PC-3 (cell line): ENCODE measurements around the gene FIZ1. TPM values are rescaled to one million over a fixed set of nuclear protein-coding genes. Genes with fewer than 3 reads are reported as not detected.
A peak's percentile ranks its signal among the peaks of the same experiment; 100 is the strongest.

ENCODE experiments used
- ATAC-seq: fragments of 200-7000 bp; cut with Tn5 transposase; 2 replicates; pipeline ENCODE4 v1.9.1; 2020; ENCODE audit warnings: mild to moderate bottlenecking, moderate library complexity
- BruUV-seq: library from RNA; stranded (reverse); fragments of 400-500 nt; replicated peaks from 2 replicates; lab custom pipeline; 2021; lab: Mats Ljungman, UMichigan
- CTCF ChIA-PET: fragments of 300-600 bp; sonication (Branson Sonifier 250); formaldehyde crosslinking; loops from one replicate; lab custom pipeline; 2022; ENCODE audit warnings: antibody characterized with exemption; lab: Charles Lee
- POLR2A ChIA-PET: fragments of 300-600 bp; sonication (Branson Sonifier 250); formaldehyde crosslinking; loops from one replicate; lab custom pipeline; 2022; ENCODE audit warnings: antibody characterized with exemption; ENCODE audit not compliant: unreplicated experiment; lab: Charles Lee
- DNase-seq: peaks from one replicate; pipeline ENCODE4 v3.0.0-alpha.2; 2015
- H2AFZ ChIP-seq: fragments of 300-600 bp; sonication (generic); 2 replicates; pipeline ENCODE4 v1.6.0; 2016; ENCODE audit warnings: antibody characterized with exemption, low read length
- H3F3A ChIP-seq: fragments of 300-600 bp; sonication (generic); one replicate; pipeline ENCODE4 v1.6.0; 2017; ENCODE audit warnings: antibody characterized with exemption, low read length, control low read depth, mild to moderate bottlenecking; ENCODE audit not compliant: unreplicated experiment
- H3K27ac ChIP-seq: fragments of 300-600 bp; sonication (generic); 2 replicates; pipeline ENCODE4 v1.5.1; 2016; ENCODE audit warnings: mild to moderate bottlenecking, low read length
- H3K27me3 ChIP-seq: fragments of 300-600 bp; sonication (generic); 2 replicates; pipeline ENCODE4 v1.6.1; 2016; ENCODE audit warnings: low read length, mixed read lengths
- H3K36me3 ChIP-seq: fragments of 300-600 bp; sonication (generic); 2 replicates; pipeline ENCODE4 v1.6.1; 2016; ENCODE audit warnings: low read depth, mixed run types, low read length, mixed read lengths
- H3K4me1 ChIP-seq: fragments of 300-600 bp; sonication (generic); 2 replicates; pipeline ENCODE4 v1.5.1; 2016; ENCODE audit warnings: low read length; ENCODE audit not compliant: insufficient read depth
- H3K4me2 ChIP-seq: fragments of 300-600 bp; sonication (generic); 2 replicates; pipeline ENCODE4 v1.6.0; 2016; ENCODE audit warnings: low read length
- H3K4me3 ChIP-seq: fragments of 300-600 bp; sonication (generic); 2 replicates; pipeline ENCODE4 v1.5.1; 2016; ENCODE audit warnings: mild to moderate bottlenecking, low read length, mixed read lengths
- H3K79me2 ChIP-seq: fragments of 300-600 bp; sonication (generic); 2 replicates; pipeline ENCODE4 v1.6.1; 2017; ENCODE audit warnings: low read length, mixed read lengths
- H3K9ac ChIP-seq: fragments of 300-600 bp; sonication (generic); 2 replicates; pipeline ENCODE4 v1.6.0; 2016; ENCODE audit warnings: mild to moderate bottlenecking, low read length
- H3K9me2 ChIP-seq: fragments of 300-600 bp; sonication (generic); replicated peaks from 2 replicates; pipeline ENCODE4 v1.6.1; 2016; ENCODE audit warnings: mixed run types, low read length, mixed read lengths
- H3K9me3 ChIP-seq: fragments of 300-600 bp; sonication (generic); 2 replicates; pipeline ENCODE4 v1.6.1; 2016; ENCODE audit warnings: low read length, mixed read lengths
- H4K20me1 ChIP-seq: fragments of 300-600 bp; sonication (generic); 2 replicates; pipeline ENCODE4 v1.6.1; 2016; ENCODE audit warnings: low read length, mixed read lengths
- CTCF ChIP-seq: fragments of 300-600 bp; sonication (generic); conservative IDR thresholded peaks from 2 replicates; pipeline ENCODE4 v1.5.1; 2017; ENCODE audit warnings: antibody characterized with exemption, low read depth, mild to moderate bottlenecking, low read length
- EZH2 ChIP-seq: fragments of 300-600 bp; sonication (generic); IDR thresholded peaks from one replicate; pipeline ENCODE4 v1.6.1; 2017; ENCODE audit warnings: antibody characterized with exemption, mild to moderate bottlenecking, low read length; ENCODE audit not compliant: unreplicated experiment
- EZH2phosphoT487 ChIP-seq: fragments of 300-600 bp; sonication (generic); IDR thresholded peaks from 2 replicates; pipeline ENCODE4 v1.6.1; 2018; ENCODE audit warnings: mild to moderate bottlenecking, antibody characterized with exemption, low read length, borderline replicate concordance
- intact Hi-C: fragments of 100-400 bp; cut with micrococcal nuclease; formaldehyde crosslinking; loops from 2 replicates; pipeline ENCODE4 v1.9.0; 2023
- total RNA-seq: library from RNA; depleted of rRNA; stranded (reverse); fragments of >200 nt; gene quantifications from 2 replicates; pipeline ENCODE4 v1.2.3, GENCODE V29; 2014

The FIZ1 gene
- total RNA-seq, 1 experiment from 2014 or later = 11.7 TPM

- ChIA-PET POLR2A (no interaction called here), CTCF (no interaction called here)
- Histone ChIP-seq H3K79me2 (peaks cover 24% of the 10 kb centered on the region), H3K27me3 (no peaks in the 10 kb centered on the region), H3K4me2 (peak overlapping the region; percentile 88), H3K9me2 (no peaks in the 10 kb centered on the region), H2AFZ (no peak overlapping the region), H3F3A (no peaks in the 10 kb centered on the region), H3K9me3 (no peaks in the 10 kb centered on the region), H3K36me3 (no peaks in the 10 kb centered on the region; the same call in 1 of the 2 replicates), H3K9ac (peak overlapping the region; percentile 98), H3K4me1 (peaks cover 6% of the 10 kb centered on the region; the same call in 1 of the 2 replicates), H4K20me1 (no peaks in the 10 kb centered on the region), H3K4me3 (peak overlapping the region; percentile 93), H3K27ac (no peak overlapping the region)
- TF ChIP-seq EZH2 = no peak
- TF ChIP-seq EZH2phosphoT487 = no peak
- TF ChIP-seq CTCF = no peak
- DNase-seq (no peak), ATAC-seq (no peak)
- no TSS peak for BruUV-seq
- intact Hi-C loops = no loop called here
These were observed 20.3 kb downstream of the FIZ1 start for GRCh38 chr19:55578761-55579747.

GRCh38 chr19:55578031-55578760 is 21.1 kb downstream of the FIZ1 start:
- Histone ChIP-seq H3K9me3 (no peaks in the 10 kb centered on the region), H3K4me2 (no peak overlapping the region), H2AFZ (no peak overlapping the region), H3K9ac (no peak overlapping the region), H3K4me3 (no peak overlapping the region), H3K27me3 (no peaks in the 10 kb centered on the region), H3F3A (no peaks in the 10 kb centered on the region), H3K79me2 (peaks cover 24% of the 10 kb centered on the region), H3K36me3 (no peaks in the 10 kb centered on the region; the same call in 1 of the 2 replicates), H4K20me1 (no peaks in the 10 kb centered on the region), H3K9me2 (no peaks in the 10 kb centered on the region), H3K27ac (no peak overlapping the region), H3K4me1 (peaks cover 6% of the 10 kb centered on the region; the same call in 1 of the 2 replicates)
- ChIA-PET CTCF (no interaction called here), POLR2A (no interaction called here)
- TF ChIP-seq EZH2phosphoT487 (no peak), CTCF (no peak), EZH2 (no peak)
- intact Hi-C loops = no loop called here
- DNase-seq = no peak
- no peak for ATAC-seq
- no TSS peak for BruUV-seq
